HG03571 (cell line): ENCODE measurements around the gene RPL28.
"Not testable (repeated sequence)": the region's sequence is repeated elsewhere in the genome, so short reads cannot be mapped to it uniquely, and the experiment has no call there.

Experiments used
- ATAC-seq: cut with Tn5 transposase; IDR thresholded peaks from one replicate; pipeline ENCODE4 v1.9.1; 2021; ENCODE audit not compliant: unreplicated experiment

The RPL28 gene

GRCh38 chr19:55447421-55448174 lies 61.9 kb downstream of the RPL28 start:
- no peak for ATAC-seq

GRCh38 chr19:55448175-55448490 lies 62.4 kb downstream of the RPL28 start:
- not testable (repeated sequence) for ATAC-seq

- no peak for ATAC-seq
Measured at GRCh38 chr19:55449469-55449868, 63.7 kb downstream of the RPL28 start.

GRCh38 chr19:55451163-55451964 lies 65.6 kb downstream of the RPL28 start:
- ATAC-seq: no peak

- no peak for ATAC-seq
Measured at GRCh38 chr19:55451965-55452748, 66.4 kb downstream of the RPL28 start.
